Measurements from ENCODE around the gene POLE4.

Gene POLE4, protein sequence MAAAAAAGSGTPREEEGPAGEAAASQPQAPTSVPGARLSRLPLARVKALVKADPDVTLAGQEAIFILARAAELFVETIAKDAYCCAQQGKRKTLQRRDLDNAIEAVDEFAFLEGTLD

DNA sequence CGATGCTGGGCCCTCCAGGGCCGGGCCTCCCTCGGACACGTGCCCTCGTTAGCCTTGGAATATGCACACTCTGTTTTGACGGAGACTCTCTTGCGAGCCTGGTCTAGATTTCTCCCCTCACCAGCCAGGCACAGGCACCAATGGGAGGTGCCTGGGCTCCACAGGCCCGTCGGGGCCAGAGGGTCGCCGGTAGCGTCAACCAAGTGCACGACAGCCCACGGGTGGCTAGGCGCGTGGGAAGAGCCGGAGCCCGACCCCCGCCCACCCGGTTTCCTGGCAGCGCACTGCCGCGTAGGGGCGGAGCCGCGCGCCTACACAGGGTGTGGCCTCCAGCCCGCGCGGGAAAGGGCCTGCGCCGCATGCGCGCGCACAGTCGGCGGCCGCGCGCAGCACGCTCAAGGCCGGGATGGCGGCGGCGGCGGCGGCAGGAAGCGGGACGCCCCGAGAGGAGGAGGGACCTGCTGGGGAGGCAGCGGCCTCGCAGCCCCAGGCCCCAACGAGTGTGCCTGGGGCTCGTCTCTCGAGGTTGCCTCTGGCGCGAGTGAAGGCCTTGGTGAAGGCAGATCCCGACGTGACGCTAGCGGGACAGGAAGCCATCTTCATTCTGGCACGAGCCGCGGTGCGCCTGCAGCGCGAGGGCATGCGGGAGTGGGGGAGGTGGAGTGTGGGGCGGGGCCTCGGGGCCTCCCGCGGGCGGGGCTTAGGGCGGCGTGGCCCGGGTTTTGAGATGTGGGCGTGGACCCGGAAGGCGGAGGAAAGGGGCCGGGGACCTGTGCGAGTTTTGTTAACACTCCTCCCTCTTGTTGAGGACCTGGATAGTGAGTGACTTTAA, at the start of gene POLE4:
TSS of gene POLE4 (plus strand) at position 370 of the 832 bp plus-strand sequence. CDS start at position 407, 37 bp downstream.
- FAIRE-seq, result no peak

DNA sequence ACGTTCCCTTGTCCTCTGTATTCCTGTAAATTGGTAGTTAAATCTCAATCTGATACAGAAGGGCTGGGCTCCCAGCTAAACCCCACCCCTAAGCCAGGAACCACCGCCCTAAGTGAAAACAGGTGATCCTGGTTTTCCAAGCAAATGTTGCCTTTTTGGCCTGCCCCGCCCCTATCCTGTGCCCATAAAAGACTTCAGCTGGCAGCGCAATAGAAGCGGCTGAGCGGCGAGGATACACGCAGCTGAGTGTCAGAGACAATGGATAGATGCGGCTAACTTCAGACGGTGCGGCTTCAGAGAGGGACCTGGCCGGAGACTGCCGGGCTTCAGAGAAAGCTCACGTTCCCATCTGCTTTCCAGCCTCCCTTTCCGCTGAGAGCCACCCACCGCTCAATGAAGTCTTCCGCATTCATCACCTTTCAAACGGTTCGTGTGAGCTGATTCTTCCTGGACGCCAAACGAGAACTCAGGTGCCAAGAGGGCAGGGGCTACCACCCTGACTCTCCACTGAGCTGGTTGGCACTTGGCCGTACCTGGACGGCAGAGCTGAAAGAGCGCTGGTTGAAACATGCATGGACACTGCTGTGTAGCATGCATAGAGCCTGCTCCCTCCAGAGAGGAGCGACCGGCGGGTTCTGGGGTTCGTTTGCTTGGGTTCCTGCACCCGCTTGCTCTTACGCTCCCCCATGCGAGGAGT, 49.5 kb upstream of the POLE4 start:
- no peak for FAIRE-seq

DNA sequence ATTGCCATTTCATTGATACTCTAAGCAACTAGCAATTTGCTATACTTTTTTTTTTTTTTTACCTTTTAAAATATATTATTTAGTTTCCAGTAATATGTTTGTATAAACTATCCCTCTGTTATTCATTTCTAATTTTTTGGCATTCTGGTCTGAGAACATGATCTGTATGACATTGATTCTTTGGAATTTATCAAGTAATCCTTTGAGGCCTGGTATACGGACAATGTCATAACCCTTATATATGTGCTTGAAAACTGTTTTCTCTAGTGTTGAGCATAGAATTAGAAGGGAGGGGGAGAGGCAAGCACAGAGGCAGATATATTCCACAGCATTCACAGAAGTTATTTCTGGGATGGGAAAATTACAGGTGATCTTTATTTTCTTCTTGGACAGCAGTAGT, 48.2 kb upstream of the POLE4 start:
- no peak for FAIRE-seq

DNA sequence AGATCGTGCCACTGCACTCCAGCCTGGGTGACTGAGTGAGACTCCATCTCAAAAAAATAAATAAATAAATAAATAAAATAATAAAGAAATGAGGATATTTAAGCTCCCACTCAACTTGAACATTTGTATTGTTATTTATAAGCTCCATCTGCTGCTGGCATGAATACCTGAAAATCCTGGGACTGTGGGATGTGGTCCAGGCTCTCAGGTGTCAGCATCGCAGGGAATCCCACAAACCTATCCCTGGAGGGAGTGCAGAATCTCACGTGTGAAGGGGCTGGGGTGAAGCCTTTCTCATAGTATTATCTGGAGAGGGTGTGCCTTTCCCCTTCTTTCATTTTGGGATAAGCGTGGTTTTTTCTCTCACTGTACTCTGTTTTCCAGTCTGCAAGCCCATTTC, 47.4 kb upstream of the POLE4 start:
- FAIRE-seq, result no peak

DNA sequence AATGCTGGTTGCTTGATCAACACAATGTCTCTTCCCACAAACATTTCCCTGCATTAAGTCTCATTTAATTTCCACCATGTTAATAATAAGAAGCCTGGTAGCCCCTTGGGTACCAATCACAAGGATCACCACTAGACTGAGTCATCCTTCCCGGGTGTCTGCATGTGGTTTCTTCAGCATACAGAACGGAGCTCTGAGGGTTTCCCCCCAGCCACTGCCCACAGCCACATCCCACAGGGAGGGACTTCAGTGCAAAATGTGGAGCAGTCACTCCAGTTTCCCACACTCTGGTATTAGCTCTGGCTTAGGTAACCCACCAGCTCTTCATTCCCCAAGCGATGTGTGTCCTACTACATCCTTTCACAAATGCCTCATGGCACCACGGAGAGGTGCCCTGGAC, 42.7 kb upstream of the POLE4 start:
- no peak for FAIRE-seq

DNA sequence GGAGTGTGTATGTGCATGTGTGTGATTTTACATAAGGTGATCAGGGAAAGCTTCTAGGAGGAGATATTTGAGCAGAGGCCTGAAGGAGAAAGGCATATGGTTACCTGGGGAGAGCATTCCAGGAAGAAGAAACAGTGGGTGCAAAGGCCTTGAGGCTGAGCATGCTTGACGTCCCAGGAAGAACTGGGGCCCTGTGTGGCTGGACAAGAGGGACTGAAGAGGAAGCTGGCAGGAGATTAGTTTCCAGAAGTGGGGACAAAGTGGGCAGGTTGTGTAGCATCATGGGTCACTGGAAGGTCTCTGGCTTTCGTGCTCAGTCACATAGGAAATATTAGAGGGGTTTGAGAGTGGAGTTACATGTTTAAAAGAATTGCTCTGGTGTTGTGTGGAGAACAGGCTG, 42.0 kb upstream of the POLE4 start:
- FAIRE-seq, result no peak

DNA sequence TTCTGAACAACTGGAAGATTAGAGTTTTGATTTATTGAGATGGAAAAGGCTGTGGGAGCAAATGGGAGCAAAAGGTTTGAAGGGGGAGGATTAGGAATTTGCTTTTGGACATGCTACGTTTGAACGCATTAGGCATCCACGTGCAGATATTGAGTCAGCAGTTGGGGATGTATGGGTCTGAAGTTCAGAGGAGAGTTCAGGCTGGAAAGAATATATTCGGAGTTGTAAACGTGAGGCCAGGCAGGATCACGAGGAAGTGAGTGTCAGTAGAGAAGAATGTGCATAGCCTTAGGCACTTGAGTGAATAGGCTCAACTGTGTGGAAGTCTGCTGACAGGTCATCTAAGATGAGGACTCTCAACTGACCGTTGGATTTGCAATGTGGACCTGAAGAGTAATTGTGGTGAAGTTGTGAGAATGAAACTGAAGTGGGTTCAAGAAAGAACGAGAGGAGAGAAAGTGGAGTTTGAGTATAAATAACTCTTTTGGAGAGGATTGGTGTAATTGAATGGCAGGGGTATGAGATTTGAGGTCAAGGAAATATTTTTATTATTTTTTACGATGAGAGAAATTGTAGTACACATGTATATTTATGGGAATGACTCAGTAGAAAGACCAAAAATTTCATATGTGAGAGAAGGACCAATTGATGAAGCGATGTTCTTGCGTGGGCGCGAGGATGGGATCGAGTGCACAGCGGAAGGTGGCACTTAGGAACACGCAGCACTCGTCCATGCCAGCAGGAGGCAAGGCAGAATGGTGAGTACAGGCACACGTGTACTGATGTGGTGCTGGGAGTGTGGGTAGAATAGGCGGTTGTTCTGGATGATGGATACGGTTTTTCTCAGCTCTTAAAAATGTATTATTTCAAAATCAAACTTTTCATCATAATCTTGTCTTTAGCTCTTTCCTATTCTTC, 40.5 kb upstream of the POLE4 start:
- no peak for FAIRE-seq

DNA sequence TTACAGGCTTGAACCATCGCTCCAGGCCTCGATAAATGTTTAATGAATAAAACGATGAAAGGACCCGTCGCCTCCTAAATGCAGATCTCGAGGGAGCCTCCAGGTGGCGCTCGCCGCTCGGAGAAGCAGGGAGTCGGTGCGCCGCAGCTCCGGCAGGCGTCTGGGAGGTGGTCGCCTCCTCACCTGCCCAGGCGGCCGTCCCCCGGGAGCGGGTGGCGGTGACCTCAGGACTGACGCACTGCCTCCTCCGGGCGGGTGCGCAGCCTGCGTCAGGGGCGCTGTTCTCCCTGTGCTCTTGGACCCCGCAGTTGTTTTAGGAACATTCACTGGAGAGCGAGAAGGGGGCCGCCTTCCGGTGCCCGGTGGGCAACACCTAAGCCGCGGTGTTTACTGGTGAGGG, 38.6 kb upstream of the POLE4 start:
- no peak for FAIRE-seq

DNA sequence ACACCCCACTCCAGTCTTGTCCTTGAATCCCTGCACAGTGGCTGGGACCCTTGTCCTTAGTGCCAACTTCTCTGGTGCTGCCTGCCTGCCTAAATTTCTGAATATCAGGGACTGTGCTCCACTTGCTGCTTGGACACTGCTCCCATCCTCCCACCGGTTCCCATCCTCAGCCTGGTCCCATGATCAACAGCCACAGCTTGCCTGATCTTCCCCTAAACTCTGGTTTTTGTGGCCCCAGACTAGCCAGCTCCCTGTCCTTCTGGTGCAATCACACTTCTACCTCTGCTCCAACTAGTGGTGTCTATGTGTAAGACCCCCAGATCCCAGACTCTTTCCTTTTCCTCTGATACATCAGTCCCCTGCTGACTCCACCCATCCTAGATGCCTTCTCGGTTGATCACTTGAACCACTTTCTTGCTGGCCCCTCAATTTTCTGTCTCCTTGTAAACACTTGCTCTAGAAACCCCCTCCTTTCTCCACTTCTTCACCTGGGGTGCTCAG, 37.2 kb upstream of the POLE4 start:
- FAIRE-seq, result no peak

DNA sequence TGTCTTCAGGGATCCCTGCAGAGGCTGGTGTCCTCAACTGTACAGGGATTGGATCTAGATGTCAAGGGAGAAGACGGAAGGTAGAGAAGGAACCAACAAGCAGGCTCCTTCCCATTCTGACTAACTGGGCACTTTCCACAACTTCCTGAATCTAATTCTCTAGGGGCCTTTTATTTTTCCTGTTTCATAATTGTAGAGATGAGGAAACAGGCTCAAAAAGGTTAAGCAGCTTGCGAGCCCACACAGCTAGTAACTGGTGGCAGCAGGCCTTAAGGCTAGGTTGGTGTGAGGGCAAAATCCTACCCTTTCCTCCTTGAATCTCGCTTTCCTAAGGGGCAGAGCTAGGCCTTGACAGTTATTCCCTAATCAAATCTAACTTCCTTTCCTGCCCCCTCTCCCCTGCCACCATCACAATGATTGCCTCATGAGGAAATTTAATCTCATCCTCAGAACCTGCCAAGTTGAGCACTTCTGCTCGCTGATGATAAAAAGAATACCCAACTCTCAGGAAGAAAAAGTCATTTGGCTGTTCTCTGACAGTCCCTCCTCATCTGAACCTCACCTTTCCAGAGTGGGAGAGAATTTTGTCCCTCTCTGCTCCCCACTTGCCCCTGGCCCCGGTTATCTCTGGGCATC, 35.7 kb upstream of the POLE4 start:
- FAIRE-seq, result no peak

DNA sequence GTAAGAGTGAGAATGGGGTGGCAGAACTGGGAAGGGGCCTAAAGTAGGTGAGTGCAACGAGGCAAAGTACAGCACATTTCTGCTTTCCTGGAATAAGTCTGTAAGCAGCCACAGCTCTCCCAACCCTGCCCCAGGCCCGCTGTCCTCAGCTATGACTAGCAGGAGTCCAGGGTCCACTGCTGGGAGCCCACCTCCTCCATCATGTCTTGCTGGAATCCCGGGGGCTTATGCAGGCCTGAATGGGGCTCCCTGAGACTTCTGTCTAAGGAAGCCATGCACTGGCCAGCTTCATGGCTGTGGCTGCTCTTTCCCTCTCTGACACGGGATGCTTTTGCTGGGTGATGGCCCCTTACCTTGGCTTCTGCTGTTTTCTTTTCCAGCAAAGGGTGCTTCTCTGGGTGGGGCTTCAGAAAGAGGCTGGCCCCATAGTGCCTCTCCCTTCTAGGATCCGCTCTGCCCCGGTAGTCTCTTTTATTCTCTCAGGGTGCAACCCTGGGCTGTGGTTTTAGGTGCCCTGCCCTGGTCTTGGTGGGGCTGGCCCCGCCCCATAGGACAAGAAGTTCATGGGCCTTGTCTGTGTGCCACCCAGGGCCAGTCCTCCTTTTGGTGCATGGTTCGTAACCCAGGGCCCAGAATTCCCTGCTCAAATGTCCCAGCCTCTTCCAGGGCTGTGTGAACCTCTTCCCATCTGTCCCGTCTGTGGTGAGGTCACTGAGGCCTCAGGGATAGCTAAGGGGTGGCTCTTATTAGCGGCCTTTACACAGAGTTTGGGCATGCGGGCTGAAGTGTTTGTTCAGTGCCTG, 33.8 kb upstream of the POLE4 start:
- FAIRE-seq, result no peak

DNA sequence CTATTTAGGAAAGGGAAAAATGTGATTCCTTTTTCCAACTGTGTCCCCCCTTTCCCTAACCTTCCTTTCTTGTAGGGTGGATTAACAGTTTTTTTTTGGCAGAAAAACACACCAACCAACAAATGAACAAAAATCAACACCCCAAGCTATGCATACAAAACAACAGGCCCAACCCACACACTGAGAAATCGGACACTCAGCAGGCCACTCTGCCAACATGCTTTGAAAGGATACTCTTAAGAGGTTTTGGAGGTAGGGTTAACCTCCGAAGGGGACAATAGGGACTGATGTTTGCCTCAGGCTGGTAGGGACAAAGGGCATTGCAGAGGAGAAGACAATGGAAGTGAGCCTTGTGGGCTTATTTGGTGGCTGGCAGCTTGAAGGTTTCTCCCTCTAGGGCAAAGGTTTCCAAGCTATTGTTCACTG, 33.1 kb upstream of the POLE4 start:
- FAIRE-seq, result no peak

DNA sequence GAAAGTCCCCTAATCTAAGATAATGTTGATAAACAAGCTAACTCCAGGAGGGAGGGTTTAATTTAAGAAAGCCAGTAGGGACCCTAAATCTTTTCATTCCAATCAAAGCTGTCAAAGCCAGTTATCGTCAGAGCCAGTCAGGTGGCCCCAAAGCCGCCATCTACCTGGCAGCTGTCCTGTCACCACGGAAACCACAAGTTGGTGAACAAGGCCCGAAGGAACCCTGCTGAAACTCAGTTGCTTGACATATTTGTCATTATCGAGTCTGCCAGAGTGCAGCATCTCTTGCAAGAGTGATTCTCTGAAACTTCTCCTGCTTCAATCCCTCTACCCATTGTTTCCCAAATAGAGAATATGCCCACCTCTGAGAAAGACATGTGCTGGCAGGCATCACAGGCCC, 30.8 kb upstream of the POLE4 start:
- FAIRE-seq, result no peak

DNA sequence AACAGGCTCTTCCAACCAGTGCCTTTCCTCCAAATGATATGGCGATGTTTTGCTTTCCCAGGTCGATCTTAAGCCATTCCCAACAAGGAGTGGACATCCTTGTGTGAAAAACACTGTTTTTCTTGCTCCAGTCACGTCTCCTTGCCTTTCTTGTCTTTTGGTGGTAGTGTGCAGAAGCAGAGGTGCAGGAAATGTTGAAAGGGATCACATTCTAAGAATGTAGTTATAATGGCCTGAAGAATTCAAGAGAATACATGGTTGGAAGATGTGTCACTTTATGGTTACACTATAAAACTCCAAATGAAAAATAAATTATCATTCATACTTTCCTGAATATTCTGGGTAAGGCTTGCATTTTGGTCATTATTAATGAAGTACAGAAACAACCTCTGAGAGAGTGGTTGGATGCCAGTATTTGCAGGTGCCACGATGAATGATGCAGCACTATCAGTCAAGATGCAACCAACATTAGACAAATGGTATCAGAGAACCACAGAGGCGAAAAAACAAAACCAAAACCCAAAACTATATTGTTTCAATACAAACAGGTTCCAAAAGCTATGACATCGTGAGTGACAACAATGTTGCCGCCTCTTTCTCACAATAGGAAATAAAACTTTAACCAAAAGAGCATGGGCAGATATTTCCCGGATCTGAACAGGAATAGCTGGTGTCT, 27.5 kb upstream of the POLE4 start:
- no peak for FAIRE-seq

DNA sequence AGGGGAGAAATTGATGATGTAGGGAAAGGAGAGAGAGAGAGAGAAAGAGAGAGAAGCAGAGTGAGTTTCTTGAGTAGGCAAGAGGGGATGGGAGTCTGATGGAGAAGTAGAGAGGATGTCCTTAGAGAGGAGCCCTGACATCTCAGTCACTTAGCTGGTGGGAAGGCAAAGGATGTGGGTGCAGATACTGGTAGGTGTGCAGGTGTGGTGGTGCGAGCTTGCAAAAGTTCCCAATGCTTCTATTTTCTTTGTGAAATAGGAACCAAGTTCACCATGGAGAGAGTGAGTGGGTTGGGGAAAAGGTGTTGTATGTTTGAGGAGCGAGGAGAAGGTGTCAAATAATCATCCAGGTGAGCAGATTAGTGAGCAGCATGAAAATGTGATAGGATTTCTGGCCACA, 26.5 kb upstream of the POLE4 start:
- no peak for FAIRE-seq

DNA sequence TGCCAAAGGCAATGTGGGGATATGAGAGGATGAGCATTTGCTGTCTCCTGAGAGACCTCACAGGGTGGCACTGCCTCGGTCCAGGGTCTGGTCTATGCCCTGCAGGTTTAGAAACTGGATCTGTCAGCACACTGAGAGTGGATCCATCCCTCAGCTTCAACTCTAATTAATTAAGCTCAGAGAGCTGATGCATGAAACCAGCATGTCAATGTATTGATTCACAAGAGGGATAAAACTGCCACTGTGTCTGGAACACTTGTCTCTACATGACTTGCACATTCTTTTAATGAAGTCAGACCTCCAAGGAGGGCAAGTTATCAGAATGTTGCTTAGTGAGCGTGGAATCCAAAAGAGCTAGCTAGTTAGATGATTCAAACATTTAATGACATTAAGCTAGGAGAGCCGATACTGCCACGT, 22.5 kb upstream of the POLE4 start:
- FAIRE-seq, result no peak

DNA sequence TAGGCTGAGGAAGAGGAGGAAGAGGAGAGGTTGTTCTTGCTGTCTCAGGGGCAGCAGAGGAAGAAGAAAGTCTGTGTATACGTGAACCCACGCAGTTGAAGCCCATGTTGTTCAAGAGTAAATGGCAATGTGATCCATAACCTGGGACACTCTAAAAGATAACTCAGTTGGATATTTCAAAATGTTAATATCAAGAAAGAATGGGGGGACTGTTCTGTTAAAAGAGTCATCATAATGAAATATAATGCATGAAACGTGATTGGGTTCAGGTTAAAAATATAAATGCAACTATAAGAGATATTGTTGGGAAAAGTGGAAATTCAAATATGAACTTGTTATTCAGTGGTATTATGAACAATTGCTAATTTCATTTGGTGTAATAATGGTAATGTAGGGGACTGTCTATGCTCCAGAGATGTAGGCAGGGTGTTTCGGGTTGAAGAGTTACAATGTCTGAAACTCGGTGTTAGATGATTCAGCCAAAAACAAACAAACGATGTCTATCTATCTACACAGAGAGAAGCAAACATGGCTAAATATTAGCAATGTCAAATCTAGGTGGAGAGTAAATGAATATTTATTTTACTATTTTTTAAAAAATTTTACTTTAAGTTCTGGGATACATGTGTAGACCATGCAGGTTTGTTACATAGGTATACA, 21.1 kb upstream of the POLE4 start:
- FAIRE-seq, result no peak

DNA sequence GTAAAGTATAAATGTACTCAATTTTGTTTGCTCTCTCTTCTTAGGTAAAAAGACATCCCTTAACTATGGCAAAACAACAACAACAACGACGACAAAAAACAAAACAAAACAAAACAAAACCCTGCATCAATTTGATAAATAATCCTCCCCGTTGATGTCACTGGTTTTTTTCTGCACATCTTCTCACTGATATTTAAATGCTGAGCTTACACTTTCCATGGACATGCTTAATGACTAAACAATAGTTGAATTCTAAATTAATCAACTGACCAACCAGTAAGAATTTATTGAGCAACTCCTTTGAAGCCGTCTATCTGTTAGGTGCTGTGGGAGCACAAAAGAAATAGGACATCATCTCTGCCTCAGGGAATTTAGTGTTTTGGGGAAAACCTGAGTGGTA, 20.2 kb upstream of the POLE4 start:
- FAIRE-seq, result no peak

DNA sequence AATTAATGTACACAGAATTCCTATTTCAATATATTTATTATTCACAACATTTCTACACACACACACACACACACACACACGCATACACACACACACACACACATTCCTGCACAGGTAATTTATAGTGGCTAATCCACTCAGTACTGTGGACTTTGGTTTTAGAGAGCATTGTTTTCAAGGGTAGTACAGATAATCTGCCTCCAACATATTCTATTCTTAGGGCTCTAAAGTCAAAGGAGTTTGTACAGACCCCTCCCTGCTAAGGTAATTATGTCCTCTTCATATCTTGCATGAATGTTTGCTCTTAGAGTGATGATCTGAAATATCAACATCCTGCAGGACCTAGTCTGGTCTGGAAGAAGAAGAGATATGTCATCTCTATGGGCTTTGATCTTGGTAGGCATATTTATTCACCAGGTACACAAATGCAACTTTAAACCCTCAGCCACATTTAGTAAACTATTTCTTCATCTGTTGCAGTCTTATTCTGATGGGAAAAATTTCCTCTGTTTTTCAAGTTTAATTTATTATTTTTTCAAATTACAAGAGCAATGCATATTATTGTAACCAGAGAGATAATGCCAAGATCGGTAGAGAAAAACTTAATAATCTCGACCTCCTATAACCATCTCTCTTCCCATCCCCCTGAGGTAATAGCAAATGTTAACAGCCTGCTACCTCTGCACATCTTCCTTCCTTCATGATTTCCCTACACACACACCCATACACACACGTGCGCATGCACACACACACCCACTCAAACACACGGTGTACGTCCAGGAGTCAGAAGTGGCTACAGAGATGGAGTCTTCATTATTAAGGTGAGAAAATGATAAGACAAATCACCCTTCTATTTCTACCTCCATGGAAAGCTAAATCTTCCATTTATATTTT, 18.3 kb upstream of the POLE4 start:
- no peak for FAIRE-seq
